H9 (cell line): ENCODE data around the gene ERH. TPM values are rescaled to one million over a fixed set of nuclear protein-coding genes. Genes with fewer than 3 reads are reported as not detected.

ENCODE experiments used
- DNase-seq: peaks from one replicate; pipeline ENCODE4 v3.0.0-alpha.2; 2017
- H2AFZ ChIP-seq: one replicate; pipeline ENCODE4 v1.6.1; 2013; ENCODE audit warnings: mild to moderate bottlenecking, low read length, control low read depth, moderate library complexity
- H2AK5ac ChIP-seq: 2 replicates; pipeline ENCODE4 v1.6.1; 2013; ENCODE audit warnings: low read length, control low read depth, mixed read lengths; ENCODE audit not compliant: insufficient read length
- H2BK120ac ChIP-seq: one replicate; pipeline ENCODE4 v1.6.1; 2013; ENCODE audit warnings: low read depth, mild to moderate bottlenecking, low read length, control low read depth, inconsistent platforms; ENCODE audit not compliant: poor library complexity, severe bottlenecking
- H2BK12ac ChIP-seq: 2 replicates; pipeline ENCODE4 v1.6.1; 2013; ENCODE audit warnings: low read length, control low read depth, mixed read lengths, low read depth; ENCODE audit not compliant: insufficient read length
- H2BK15ac ChIP-seq: 2 replicates; pipeline ENCODE4 v1.6.1; 2013; ENCODE audit warnings: low read depth, low read length, control low read depth
- H2BK20ac ChIP-seq: one replicate; pipeline ENCODE4 v1.6.1; 2013; ENCODE audit warnings: low read depth, mild to moderate bottlenecking, low read length, control low read depth, inconsistent platforms; ENCODE audit not compliant: poor library complexity, severe bottlenecking
- H2BK5ac ChIP-seq: 2 replicates; pipeline ENCODE4 v1.6.1; 2013; ENCODE audit warnings: low read length, control low read depth, mixed read lengths; ENCODE audit not compliant: insufficient read length
- H3K14ac ChIP-seq: 2 replicates; pipeline ENCODE4 v1.6.1; 2013; ENCODE audit warnings: low read length, control low read depth; ENCODE audit not compliant: insufficient read depth
- H3K18ac ChIP-seq: 2 replicates; pipeline ENCODE4 v1.6.1; 2013; ENCODE audit warnings: low read depth, mild to moderate bottlenecking, mixed read lengths, low read length, control low read depth; ENCODE audit not compliant: insufficient read length
- H3K23ac ChIP-seq: 2 replicates; pipeline ENCODE4 v1.6.1; 2013; ENCODE audit warnings: low read length, control low read depth, mixed read lengths, low read depth; ENCODE audit not compliant: insufficient read length
- H3K23me2 ChIP-seq: 2 replicates; pipeline ENCODE4 v1.6.1; 2013; ENCODE audit warnings: low read depth, mild to moderate bottlenecking, mixed read lengths, low read length, control low read depth; ENCODE audit not compliant: insufficient read length, poor library complexity, severe bottlenecking
- H3K27ac ChIP-seq: 2 replicates; pipeline ENCODE4 v1.5.1; 2013; ENCODE audit warnings: low read length, control low read depth, mixed read lengths, low read depth; ENCODE audit not compliant: insufficient read length
- H3K27me3 ChIP-seq: 2 replicates; pipeline ENCODE4 v1.6.1; 2013; ENCODE audit warnings: low read length, control low read depth, inconsistent platforms; ENCODE audit not compliant: insufficient read depth
- H3K4ac ChIP-seq: 2 replicates; pipeline ENCODE4 v1.6.1; 2013; ENCODE audit warnings: low read depth, mild to moderate bottlenecking, control low read depth, inconsistent platforms, low read length, moderate library complexity
- H3K4me1 ChIP-seq: 2 replicates; pipeline ENCODE4 v1.6.1; 2013; ENCODE audit warnings: low read length, control low read depth, inconsistent platforms; ENCODE audit not compliant: insufficient read depth
- H3K4me2 ChIP-seq: 2 replicates; pipeline ENCODE4 v1.6.1; 2013; ENCODE audit warnings: low read length, control low read depth, mixed read lengths; ENCODE audit not compliant: insufficient read length, insufficient read depth
- H3K56ac ChIP-seq: 2 replicates; pipeline ENCODE4 v1.6.1; 2013; ENCODE audit warnings: low read depth, mild to moderate bottlenecking, mixed read lengths, low read length, control low read depth; ENCODE audit not compliant: insufficient read length
- H3K79me1 ChIP-seq: 2 replicates; pipeline ENCODE4 v1.6.1; 2013; ENCODE audit warnings: low read depth, mild to moderate bottlenecking, moderate library complexity, low read length, control low read depth, inconsistent platforms; ENCODE audit not compliant: insufficient read depth, poor library complexity, severe bottlenecking
- H3K79me2 ChIP-seq: 2 replicates; pipeline ENCODE4 v1.6.1; 2013; ENCODE audit warnings: low read length, control low read depth, inconsistent platforms; ENCODE audit not compliant: insufficient read depth
- H3K9ac ChIP-seq: 2 replicates; pipeline ENCODE4 v1.6.1; 2013; ENCODE audit warnings: low read length, control low read depth, mixed read lengths; ENCODE audit not compliant: insufficient read length; ENCODE audit errors: extremely low read depth
- H3K9me3 ChIP-seq: one replicate; pipeline ENCODE4 v1.6.1; 2013; ENCODE audit warnings: low read depth, low read length, inconsistent platforms; ENCODE audit not compliant: control insufficient read depth
- H3T11ph ChIP-seq: one replicate; pipeline ENCODE4 v1.6.1; 2013; ENCODE audit warnings: mild to moderate bottlenecking, low read length, control low read depth, inconsistent platforms
- H4K20me1 ChIP-seq: one replicate; pipeline ENCODE4 v1.6.1; 2013; ENCODE audit not compliant: control insufficient read depth, insufficient read length, insufficient read depth
- H4K5ac ChIP-seq: 2 replicates; pipeline ENCODE4 v1.6.1; 2013; ENCODE audit warnings: low read depth, mild to moderate bottlenecking, mixed read lengths, low read length, control low read depth; ENCODE audit not compliant: insufficient read length
- H4K8ac ChIP-seq: replicated peaks from 2 replicates; pipeline ENCODE4 v1.6.1; 2013; ENCODE audit warnings: low read length, control low read depth, mixed read lengths, low read depth; ENCODE audit not compliant: insufficient read length
- H4K91ac ChIP-seq: 2 replicates; pipeline ENCODE4 v1.6.1; 2013; ENCODE audit warnings: low read depth, mild to moderate bottlenecking, moderate library complexity, mixed read lengths, low read length, control low read depth; ENCODE audit not compliant: insufficient read length
- H3K27ac Mint-ChIP-seq, 3 experiments: 2 replicates in 2 of 3; 3 replicates in 1 of 3; pipeline ENCODE4 v1.8.0; 2020 to 2021; ENCODE audit warnings: mixed read lengths in 3 of 3, mild to moderate bottlenecking in 1 of 3, moderate library complexity in 1 of 3
- H3K27me3 Mint-ChIP-seq: 2 replicates; pipeline ENCODE4 v1.8.0; 2021; ENCODE audit warnings: low read depth, mild to moderate bottlenecking, moderate library complexity, mixed read lengths
- H3K36me3 Mint-ChIP-seq, 3 experiments: 2 replicates in 2 of 3; 3 replicates in 1 of 3; pipeline ENCODE4 v1.8.0; 2020 to 2021; ENCODE audit warnings: low read depth in 3 of 3, mixed read lengths in 3 of 3; ENCODE audit not compliant: insufficient read depth in 1 of 3
- H3K4me1 Mint-ChIP-seq, 2 experiments: 2 replicates each; pipeline ENCODE4 v1.8.0; 2020; ENCODE audit warnings: mixed read lengths in 2 of 2
- H3K4me3 Mint-ChIP-seq, 2 experiments: 2 replicates in 1 of 2; 3 replicates in 1 of 2; pipeline ENCODE4 v1.8.0; 2020 to 2021; ENCODE audit warnings: mild to moderate bottlenecking in 2 of 2, mixed read lengths in 2 of 2, moderate library complexity in 1 of 2
- H3K9me3 Mint-ChIP-seq, 2 experiments: 2 replicates in 1 of 2; 3 replicates in 1 of 2; pipeline ENCODE4 v1.8.0; 2020; ENCODE audit warnings: mild to moderate bottlenecking in 2 of 2, mixed read lengths in 2 of 2, moderate library complexity in 1 of 2
- CTCF ChIP-seq: fragments of 200-600 bp; sonication (generic); conservative IDR thresholded peaks from 3 replicates; pipeline ENCODE4 v1.8.0; 2021; ENCODE audit warnings: antibody characterized with exemption, mild to moderate bottlenecking
- WGBS: extraction: QIAGEN DNeasy Blood & Tissue Kit; methylation state at CpG from one replicate; pipeline ENCODE4 v1.1.7; 2013; ENCODE audit warnings: missing lambda C conversion rate, low lambda C conversion rate, mixed read lengths; ENCODE audit not compliant: insufficient read length; ENCODE audit errors: extremely low coverage; 5-methylcytosine and 5-hydroxymethylcytosine counted together
- total RNA-seq: library from RNA; stranded (reverse); gene quantifications from 2 replicates; pipeline ENCODE4 v1.2.1, GENCODE V29; 2021

Gene ERH
- total RNA-seq, 1 experiment from 2014 or later = 443 TPM

- Histone ChIP-seq H2BK120ac (no peak overlapping the region), H2AFZ (no peak overlapping the region), H2BK20ac (no peak overlapping the region), H2AK5ac (no peak overlapping the region), H3K56ac (no peak overlapping the region), H3K79me2 (no peaks in the 10 kb centered on the region), H4K91ac (no peak overlapping the region), H3K4me2 (no peak overlapping the region), H3K14ac (no peak overlapping the region), H2BK12ac (no peak overlapping the region), H3K23ac (no peak overlapping the region), H3K4me1 (no peaks in the 10 kb centered on the region), H3K9me3 (no peaks in the 10 kb centered on the region), H4K20me1 (no peaks in the 10 kb centered on the region), H3K18ac (no peak overlapping the region), H3K79me1 (no peaks in the 10 kb centered on the region), H3K23me2 (no peaks in the 10 kb centered on the region), H2BK5ac (no peak overlapping the region), H4K5ac (no peak overlapping the region), H4K8ac (no peak overlapping the region), H3K27me3 (no peaks in the 10 kb centered on the region), H3K9ac (no peak overlapping the region), H3K27ac (no peak overlapping the region), H2BK15ac (no peak overlapping the region), H3K4ac (no peak overlapping the region), H3T11ph (no peak overlapping the region)
- DNase-seq = no peak
- Mint-ChIP-seq H3K27me3 (no peaks in the 10 kb centered on the region; the same call in none of the 2 replicates), H3K36me3 (no peaks in the 10 kb centered on the region; a peak in 1 of 7 replicates), H3K4me1 (peaks cover 0 to 3% of the 10 kb centered on the region in 2 experiments; a peak in 2 of 4 replicates), H3K9me3 (no peaks in the 10 kb centered on the region), H3K27ac (no peak overlapping the region), H3K4me3 (no peak overlapping the region)
- WGBS = no CpG with 5 or more reads among the region's 13 CpGs
- TF ChIP-seq CTCF = no peak
Measured at GRCh38 chr14:69339426-69339825, 58.7 kb downstream of the ERH start.
